GM23338 (cell line): Measurements from ENCODE around the gene USP15.

Experiments
- CREB1 ChIP-seq: fragments of 250-450 bp; sonication (Bioruptor Pico); IDR thresholded peaks from 2 replicates; pipeline ENCODE4 v1.5.0; 2020; ENCODE audit warnings: low read depth, mild to moderate bottlenecking, moderate library complexity
- CTCF ChIP-seq, 2 experiments: fragments of 200-600 bp in 1 of 2; sonication (generic) in 1 of 2; conservative IDR thresholded peaks; 2 replicates each; pipeline versions ENCODE4 v1.5.1 to v1.6.1; 2016 to 2017; ENCODE audit warnings: antibody characterized with exemption in 2 of 2, low read depth in 2 of 2, mild to moderate bottlenecking in 2 of 2, moderate library complexity in 1 of 2
- EZH2 ChIP-seq: fragments of 200-600 bp; sonication (generic); IDR thresholded peaks from one replicate; pipeline ENCODE4 v1.8.0; 2017; ENCODE audit warnings: antibody characterized with exemption, mild to moderate bottlenecking, low read depth; ENCODE audit not compliant: unreplicated experiment
- EZH2phosphoT487 ChIP-seq: fragments of 200-600 bp; sonication (generic); IDR thresholded peaks from one replicate; pipeline ENCODE4 v1.8.1; 2018; ENCODE audit warnings: antibody characterized with exemption; ENCODE audit not compliant: unreplicated experiment
- JUNB ChIP-seq: IDR thresholded peaks from one replicate; pipeline ENCODE4 v1.6.1; 2016; ENCODE audit warnings: antibody characterized with exemption; ENCODE audit not compliant: unreplicated experiment
- NANOG ChIP-seq: IDR thresholded peaks from 2 replicates; pipeline ENCODE4 v1.6.1; 2016; ENCODE audit warnings: antibody characterized with exemption, borderline replicate concordance
- POLR2AphosphoS5 ChIP-seq: IDR thresholded peaks from 2 replicates; pipeline ENCODE4 v1.6.1; 2016; ENCODE audit warnings: antibody characterized with exemption, low read depth
- REST ChIP-seq: IDR thresholded peaks from one replicate; pipeline ENCODE4 v1.6.1; 2018; ENCODE audit warnings: antibody characterized with exemption; ENCODE audit not compliant: unreplicated experiment
- STAT1 ChIP-seq: IDR thresholded peaks from one replicate; pipeline ENCODE4 v1.6.1; 2016; ENCODE audit warnings: antibody characterized with exemption; ENCODE audit not compliant: unreplicated experiment
- ZNF114 ChIP-seq: fragments of 250-450 bp; sonication (Bioruptor Pico); IDR thresholded peaks from 2 replicates; pipeline ENCODE4 v1.5.0; 2020; ENCODE audit warnings: mild to moderate bottlenecking, moderate library complexity
- ZNF331 ChIP-seq: fragments of 250-450 bp; sonication (Bioruptor Pico); IDR thresholded peaks from 2 replicates; pipeline ENCODE4 v1.5.0; 2020; ENCODE audit warnings: low read depth, mild to moderate bottlenecking, moderate library complexity
- TF ChIP-seq, protein P1 (sequence below): fragments of 250-450 bp; sonication (Bioruptor Pico); IDR thresholded peaks from 2 replicates; pipeline ENCODE4 v1.5.0; 2020; ENCODE audit warnings: mild to moderate bottlenecking, moderate library complexity

DNA sequence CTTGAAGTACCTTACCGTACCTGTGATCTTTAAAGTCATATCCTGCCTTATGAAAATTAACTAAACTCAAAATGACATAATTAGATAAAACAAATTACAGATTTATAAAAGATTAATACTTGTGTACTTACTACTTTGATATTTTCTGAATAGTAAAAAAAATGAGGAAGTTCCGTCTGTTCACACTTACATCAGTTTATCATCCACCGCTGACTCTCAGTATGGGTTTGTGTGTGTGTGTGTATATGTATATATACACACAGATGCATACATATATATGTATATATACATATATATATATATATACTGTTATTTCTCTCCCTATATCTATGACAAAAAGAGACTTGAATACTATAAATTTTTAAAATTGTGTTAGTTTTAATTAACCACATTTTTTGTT lies 141.4 kb downstream of the USP15 start:
- TF ChIP-seq EZH2, result no peak
- no peak for TF ChIP-seq CTCF (conservative IDR thresholded peaks at IDR 0.05; ENCODE audit: low read depth in 2 of 2)
- TF ChIP-seq ZNF114 (CRISPR knock-in tag), result no peak
- TF ChIP-seq EZH2phosphoT487, result no peak
- no peak for TF ChIP-seq REST
- TF ChIP-seq POLR2AphosphoS5, result no peak
- no peak for TF ChIP-seq CREB1 (CRISPR knock-in tag)
- TF ChIP-seq STAT1, result no peak
- no peak for TF ChIP-seq ZNF331 (CRISPR knock-in tag)
- TF ChIP-seq JUNB, result no peak
- no peak for TF ChIP-seq NANOG
- TF ChIP-seq, protein P1, sequence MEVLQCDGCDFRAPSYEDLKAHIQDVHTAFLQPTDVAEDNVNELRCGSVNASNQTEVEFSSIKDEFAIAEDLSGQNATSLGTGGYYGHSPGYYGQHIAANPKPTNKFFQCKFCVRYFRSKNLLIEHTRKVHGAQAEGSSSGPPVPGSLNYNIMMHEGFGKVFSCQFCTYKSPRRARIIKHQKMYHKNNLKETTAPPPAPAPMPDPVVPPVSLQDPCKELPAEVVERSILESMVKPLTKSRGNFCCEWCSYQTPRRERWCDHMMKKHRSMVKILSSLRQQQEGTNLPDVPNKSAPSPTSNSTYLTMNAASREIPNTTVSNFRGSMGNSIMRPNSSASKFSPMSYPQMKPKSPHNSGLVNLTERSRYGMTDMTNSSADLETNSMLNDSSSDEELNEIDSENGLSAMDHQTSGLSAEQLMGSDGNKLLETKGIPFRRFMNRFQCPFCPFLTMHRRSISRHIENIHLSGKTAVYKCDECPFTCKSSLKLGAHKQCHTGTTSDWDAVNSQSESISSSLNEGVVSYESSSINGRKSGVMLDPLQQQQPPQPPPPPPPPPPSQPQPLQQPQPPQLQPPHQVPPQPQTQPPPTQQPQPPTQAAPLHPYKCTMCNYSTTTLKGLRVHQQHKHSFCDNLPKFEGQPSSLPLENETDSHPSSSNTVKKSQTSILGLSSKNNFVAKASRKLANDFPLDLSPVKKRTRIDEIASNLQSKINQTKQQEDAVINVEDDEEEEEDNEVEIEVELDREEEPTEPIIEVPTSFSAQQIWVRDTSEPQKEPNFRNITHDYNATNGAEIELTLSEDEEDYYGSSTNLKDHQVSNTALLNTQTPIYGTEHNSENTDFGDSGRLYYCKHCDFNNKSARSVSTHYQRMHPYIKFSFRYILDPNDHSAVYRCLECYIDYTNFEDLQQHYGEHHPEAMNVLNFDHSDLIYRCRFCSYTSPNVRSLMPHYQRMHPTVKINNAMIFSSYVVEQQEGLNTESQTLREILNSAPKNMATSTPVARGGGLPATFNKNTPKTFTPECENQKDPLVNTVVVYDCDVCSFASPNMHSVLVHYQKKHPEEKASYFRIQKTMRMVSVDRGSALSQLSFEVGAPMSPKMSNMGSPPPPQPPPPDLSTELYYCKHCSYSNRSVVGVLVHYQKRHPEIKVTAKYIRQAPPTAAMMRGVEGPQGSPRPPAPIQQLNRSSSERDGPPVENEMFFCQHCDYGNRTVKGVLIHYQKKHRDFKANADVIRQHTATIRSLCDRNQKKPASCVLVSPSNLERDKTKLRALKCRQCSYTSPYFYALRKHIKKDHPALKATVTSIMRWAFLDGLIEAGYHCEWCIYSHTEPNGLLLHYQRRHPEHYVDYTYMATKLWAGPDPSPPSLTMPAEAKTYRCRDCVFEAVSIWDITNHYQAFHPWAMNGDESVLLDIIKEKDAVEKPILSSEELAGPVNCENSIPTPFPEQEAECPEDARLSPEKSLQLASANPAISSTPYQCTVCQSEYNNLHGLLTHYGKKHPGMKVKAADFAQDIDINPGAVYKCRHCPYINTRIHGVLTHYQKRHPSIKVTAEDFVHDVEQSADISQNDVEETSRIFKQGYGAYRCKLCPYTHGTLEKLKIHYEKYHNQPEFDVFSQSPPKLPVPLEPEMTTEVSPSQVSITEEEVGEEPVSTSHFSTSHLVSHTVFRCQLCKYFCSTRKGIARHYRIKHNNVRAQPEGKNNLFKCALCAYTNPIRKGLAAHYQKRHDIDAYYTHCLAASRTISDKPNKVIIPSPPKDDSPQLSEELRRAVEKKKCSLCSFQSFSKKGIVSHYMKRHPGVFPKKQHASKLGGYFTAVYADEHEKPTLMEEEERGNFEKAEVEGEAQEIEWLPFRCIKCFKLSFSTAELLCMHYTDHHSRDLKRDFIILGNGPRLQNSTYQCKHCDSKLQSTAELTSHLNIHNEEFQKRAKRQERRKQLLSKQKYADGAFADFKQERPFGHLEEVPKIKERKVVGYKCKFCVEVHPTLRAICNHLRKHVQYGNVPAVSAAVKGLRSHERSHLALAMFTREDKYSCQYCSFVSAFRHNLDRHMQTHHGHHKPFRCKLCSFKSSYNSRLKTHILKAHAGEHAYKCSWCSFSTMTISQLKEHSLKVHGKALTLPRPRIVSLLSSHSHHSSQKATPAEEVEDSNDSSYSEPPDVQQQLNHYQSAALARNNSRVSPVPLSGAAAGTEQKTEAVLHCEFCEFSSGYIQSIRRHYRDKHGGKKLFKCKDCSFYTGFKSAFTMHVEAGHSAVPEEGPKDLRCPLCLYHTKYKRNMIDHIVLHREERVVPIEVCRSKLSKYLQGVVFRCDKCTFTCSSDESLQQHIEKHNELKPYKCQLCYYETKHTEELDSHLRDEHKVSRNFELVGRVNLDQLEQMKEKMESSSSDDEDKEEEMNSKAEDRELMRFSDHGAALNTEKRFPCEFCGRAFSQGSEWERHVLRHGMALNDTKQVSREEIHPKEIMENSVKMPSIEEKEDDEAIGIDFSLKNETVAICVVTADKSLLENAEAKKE (CRISPR knock-in tag), result no peak
